Measurements from ENCODE around the gene CEP350. TPM values are rescaled to one million over a fixed set of nuclear protein-coding genes. Genes with fewer than 3 reads are reported as not detected.

Gene CEP350
- total RNA-seq, 2 donors from 2014 or later = 51.1 to 73.8 TPM

GRCh38 chr1:180141381-180141934, 186.8 kb downstream of the CEP350 start:
- DNase-seq (ENCODE audit: low spot score) (no peak), ATAC-seq (ENCODE audit: insufficient number of reproducible peaks, low FRiP score, low read depth) (no peak)
- H3K27ac ChIP-seq = no peak overlapping the region
- TF ChIP-seq, protein P1, sequence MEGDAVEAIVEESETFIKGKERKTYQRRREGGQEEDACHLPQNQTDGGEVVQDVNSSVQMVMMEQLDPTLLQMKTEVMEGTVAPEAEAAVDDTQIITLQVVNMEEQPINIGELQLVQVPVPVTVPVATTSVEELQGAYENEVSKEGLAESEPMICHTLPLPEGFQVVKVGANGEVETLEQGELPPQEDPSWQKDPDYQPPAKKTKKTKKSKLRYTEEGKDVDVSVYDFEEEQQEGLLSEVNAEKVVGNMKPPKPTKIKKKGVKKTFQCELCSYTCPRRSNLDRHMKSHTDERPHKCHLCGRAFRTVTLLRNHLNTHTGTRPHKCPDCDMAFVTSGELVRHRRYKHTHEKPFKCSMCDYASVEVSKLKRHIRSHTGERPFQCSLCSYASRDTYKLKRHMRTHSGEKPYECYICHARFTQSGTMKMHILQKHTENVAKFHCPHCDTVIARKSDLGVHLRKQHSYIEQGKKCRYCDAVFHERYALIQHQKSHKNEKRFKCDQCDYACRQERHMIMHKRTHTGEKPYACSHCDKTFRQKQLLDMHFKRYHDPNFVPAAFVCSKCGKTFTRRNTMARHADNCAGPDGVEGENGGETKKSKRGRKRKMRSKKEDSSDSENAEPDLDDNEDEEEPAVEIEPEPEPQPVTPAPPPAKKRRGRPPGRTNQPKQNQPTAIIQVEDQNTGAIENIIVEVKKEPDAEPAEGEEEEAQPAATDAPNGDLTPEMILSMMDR (IDR thresholded peaks at IDR 0.05) = no peak
- no peaks in the 10 kb centered on the region for H3K36me3 ChIP-seq
- H3K4me3 ChIP-seq = no peak overlapping the region
- H3K9me3 ChIP-seq = no peaks in the 10 kb centered on the region
- H3K4me1 ChIP-seq (ENCODE audit: control insufficient read depth in 1 of 2, low read depth in 2 of 2) = no peaks in the 10 kb centered on the region
- H3K27me3 ChIP-seq (replicated peaks; ENCODE audit: insufficient read depth) = no peaks in the 10 kb centered on the region

GRCh38 chr1:180143359-180143758, 188.7 kb downstream of the CEP350 start:
- H3K27me3 ChIP-seq (replicated peaks; ENCODE audit: insufficient read depth) = no peaks in the 10 kb centered on the region
- TF ChIP-seq, protein P1 (IDR thresholded peaks at IDR 0.05) = no peak
- H3K4me1 ChIP-seq (ENCODE audit: control insufficient read depth in 1 of 2, low read depth in 2 of 2) = no peaks in the 10 kb centered on the region
- ATAC-seq (ENCODE audit: insufficient number of reproducible peaks, low FRiP score, low read depth) = no peak
- no peaks in the 10 kb centered on the region for H3K9me3 ChIP-seq
- H3K36me3 ChIP-seq = no peaks in the 10 kb centered on the region
- no peak overlapping the region for H3K4me3 ChIP-seq
- DNase-seq (ENCODE audit: low spot score) = no peak
- H3K27ac ChIP-seq = no peak overlapping the region

DNA sequence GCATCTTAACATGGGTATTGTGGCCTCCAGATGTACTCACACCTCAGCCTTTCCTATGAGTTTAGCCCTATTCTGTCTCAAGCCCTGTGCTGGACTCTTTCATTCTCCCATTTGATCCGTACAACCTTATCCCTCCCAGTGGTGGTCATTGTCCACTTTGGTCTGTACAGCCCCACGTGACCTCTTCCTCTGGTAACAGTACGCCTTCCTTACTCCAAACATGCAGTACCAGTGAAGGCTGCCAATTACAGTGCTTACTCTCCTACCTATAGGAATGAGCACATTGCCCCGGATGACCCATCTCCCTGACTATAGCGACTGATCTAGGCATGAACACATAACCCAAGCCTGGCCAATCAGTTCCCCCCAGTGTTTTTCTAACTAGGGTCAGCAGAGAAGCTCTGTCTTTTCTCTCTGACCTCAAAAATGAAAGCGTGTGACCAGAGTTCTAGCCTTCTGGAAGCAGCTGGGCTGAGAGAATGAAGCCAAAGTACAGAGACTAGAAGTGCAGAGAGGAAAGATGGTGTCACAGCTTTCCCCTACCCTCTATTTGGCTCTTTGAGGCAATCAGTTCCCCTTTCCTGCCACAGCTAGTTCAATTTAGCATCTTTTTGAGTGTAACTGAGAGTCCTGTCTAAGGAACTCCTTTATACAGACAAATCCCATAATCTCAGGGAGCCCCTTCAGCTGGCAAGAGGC, 190.2 kb downstream of the CEP350 start:
- no peaks in the 10 kb centered on the region for H3K36me3 ChIP-seq
- no peak overlapping the region for H3K4me3 ChIP-seq
- H3K4me1 ChIP-seq (ENCODE audit: control insufficient read depth in 1 of 2, low read depth in 2 of 2) = no peaks in the 10 kb centered on the region
- ATAC-seq (ENCODE audit: insufficient number of reproducible peaks, low FRiP score, low read depth) (no peak), DNase-seq (ENCODE audit: low spot score) (no peak)
- no peaks in the 10 kb centered on the region for H3K27me3 ChIP-seq (replicated peaks; ENCODE audit: insufficient read depth)
- TF ChIP-seq, protein P1 (IDR thresholded peaks at IDR 0.05) = no peak
- H3K9me3 ChIP-seq = no peaks in the 10 kb centered on the region
- no peak overlapping the region for H3K27ac ChIP-seq

DNA sequence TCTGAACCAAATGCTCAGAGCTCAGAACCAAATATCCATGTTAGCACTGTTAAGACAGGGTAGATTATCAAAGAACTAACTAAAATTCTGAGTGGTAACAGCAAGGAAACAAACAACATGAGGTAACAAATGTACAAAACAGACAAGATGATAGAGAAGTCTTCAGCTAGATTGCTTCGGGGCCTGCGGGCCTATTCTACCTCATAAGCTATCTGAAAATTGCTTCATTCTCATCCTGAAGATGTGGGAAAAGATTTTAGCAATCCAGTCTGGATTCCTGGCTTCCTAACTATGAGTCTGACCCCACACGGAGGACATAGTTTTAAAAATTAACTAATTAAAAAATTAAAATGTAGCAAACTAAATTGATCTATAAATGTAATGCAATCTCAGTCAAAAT, 190.8 kb downstream of the CEP350 start:
- Histone ChIP-seq H3K36me3 (no peaks in the 10 kb centered on the region), H3K9me3 (no peaks in the 10 kb centered on the region), H3K27me3 (replicated peaks; ENCODE audit: insufficient read depth) (no peaks in the 10 kb centered on the region), H3K4me3 (no peak overlapping the region), H3K4me1 (ENCODE audit: control insufficient read depth in 1 of 2, low read depth in 2 of 2) (no peaks in the 10 kb centered on the region), H3K27ac (no peak overlapping the region)
- ATAC-seq (ENCODE audit: insufficient number of reproducible peaks, low FRiP score, low read depth) (no peak), DNase-seq (ENCODE audit: low spot score) (no peak)
- TF ChIP-seq, protein P1 (IDR thresholded peaks at IDR 0.05) = no peak

- H3K4me3 ChIP-seq = no peak overlapping the region
- H3K27me3 ChIP-seq (replicated peaks; ENCODE audit: insufficient read depth) = no peaks in the 10 kb centered on the region
- H3K36me3 ChIP-seq = no peaks in the 10 kb centered on the region
- H3K4me1 ChIP-seq (ENCODE audit: control insufficient read depth in 1 of 2, low read depth in 2 of 2) = peaks cover 6 to 12% of the 10 kb centered on the region in 2 donors
- DNase-seq (ENCODE audit: low spot score) (no peak), ATAC-seq (ENCODE audit: insufficient number of reproducible peaks, low FRiP score, low read depth) (no peak)
- H3K27ac ChIP-seq = no peak overlapping the region
- TF ChIP-seq, protein P1 (IDR thresholded peaks at IDR 0.05) = no peak
- H3K9me3 ChIP-seq = no peaks in the 10 kb centered on the region
These were observed 196.4 kb downstream of the CEP350 start for GRCh38 chr1:180150982-180151381.

Data from thoracic aorta (tissue), 2 donors.